Dendritic cell treated with granulocyte-macrophage colony-stimulating factor and Interleukin-4, amounts not matched to agents 40 ng/mL and 50 ng/mL, for 4 days (primary cell): ENCODE measurements around the gene ZNRF1.

Experiments
- H3K27ac Mint-ChIP-seq: one replicate; pipeline ENCODE4 v1.8.0; 2022; ENCODE audit warnings: mild to moderate bottlenecking, mixed read lengths
- H3K27me3 Mint-ChIP-seq: one replicate; pipeline ENCODE4 v1.8.0; 2022; ENCODE audit warnings: mild to moderate bottlenecking, mixed read lengths
- H3K36me3 Mint-ChIP-seq: one replicate; pipeline ENCODE4 v1.8.0; 2022; ENCODE audit warnings: low read depth, mixed read lengths
- H3K4me1 Mint-ChIP-seq: one replicate; pipeline ENCODE4 v1.8.0; 2022; ENCODE audit warnings: low read depth, mixed read lengths
- H3K4me3 Mint-ChIP-seq: one replicate; pipeline ENCODE4 v1.8.0; 2022; ENCODE audit warnings: mild to moderate bottlenecking, moderate library complexity, mixed read lengths
- H3K9me3 Mint-ChIP-seq: one replicate; pipeline ENCODE4 v1.8.0; 2022; ENCODE audit warnings: mixed read lengths
- intact Hi-C: fragments of 100-400 bp; cut with micrococcal nuclease; formaldehyde crosslinking; loops from one replicate; pipeline ENCODE4 v1.15.0; 2022

ZNRF1 gene

DNA sequence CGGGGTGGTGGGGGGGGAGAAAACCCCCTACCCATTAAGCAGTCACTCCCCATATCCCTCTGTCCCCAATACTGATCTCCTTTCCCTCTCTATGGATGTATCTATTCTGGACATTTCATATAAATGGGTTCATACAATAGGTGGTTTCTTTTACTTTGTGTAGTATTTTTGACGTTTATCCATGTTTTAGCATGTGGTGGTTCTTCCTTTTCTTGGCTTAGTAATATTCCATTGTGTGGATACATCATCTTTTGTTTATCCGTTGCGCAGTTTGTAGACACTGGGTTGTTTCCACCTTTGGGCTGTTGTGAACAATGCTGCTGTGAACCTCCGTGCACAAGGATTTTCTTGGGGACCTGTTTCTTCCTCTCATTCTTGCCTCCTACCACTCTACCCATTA, 105.2 kb downstream of the ZNRF1 start:
- Mint-ChIP-seq H3K36me3 (peaks cover 18% of the 10 kb centered on the region), H3K9me3 (no peaks in the 10 kb centered on the region), H3K27me3 (no peaks in the 10 kb centered on the region), H3K4me1 (peaks cover 69% of the 10 kb centered on the region), H3K27ac (peak overlapping the region; percentile 97), H3K4me3 (no peak overlapping the region)
- intact Hi-C loops: no loop called here

- H3K4me1 Mint-ChIP-seq: peaks cover 69% of the 10 kb centered on the region
- H3K36me3 Mint-ChIP-seq: peaks cover 18% of the 10 kb centered on the region
- H3K9me3 Mint-ChIP-seq: no peaks in the 10 kb centered on the region
- no peak overlapping the region for H3K4me3 Mint-ChIP-seq
- no peaks in the 10 kb centered on the region for H3K27me3 Mint-ChIP-seq
- intact Hi-C loops: no loop called here
- peak overlapping the region; percentile 97 for H3K27ac Mint-ChIP-seq
Observed at GRCh38 chr16:75104836-75105235, 106.0 kb downstream of the ZNRF1 start.

- no peaks in the 10 kb centered on the region for H3K9me3 Mint-ChIP-seq
- no peak overlapping the region for H3K4me3 Mint-ChIP-seq
- peaks cover 18% of the 10 kb centered on the region for H3K36me3 Mint-ChIP-seq
- no peaks in the 10 kb centered on the region for H3K27me3 Mint-ChIP-seq
- intact Hi-C loops: no loop called here
- H3K27ac Mint-ChIP-seq: peak overlapping the region; percentile 97
- H3K4me1 Mint-ChIP-seq: peaks cover 69% of the 10 kb centered on the region
Observed at GRCh38 chr16:75105306-75106061, 106.7 kb downstream of the ZNRF1 start.

GRCh38 chr16:75106351-75107274, 107.8 kb downstream of the ZNRF1 start:
- peaks cover 18% of the 10 kb centered on the region for H3K36me3 Mint-ChIP-seq
- no peak overlapping the region for H3K4me3 Mint-ChIP-seq
- intact Hi-C loops: no loop called here
- peaks cover 79% of the 10 kb centered on the region for H3K4me1 Mint-ChIP-seq
- no peaks in the 10 kb centered on the region for H3K9me3 Mint-ChIP-seq
- peaks cover 4% of the 10 kb centered on the region for H3K27me3 Mint-ChIP-seq
- H3K27ac Mint-ChIP-seq: peak overlapping the region; percentile 97

- Mint-ChIP-seq H3K4me1 (peaks cover 88% of the 10 kb centered on the region), H3K4me3 (no peak overlapping the region), H3K27ac (peak overlapping the region; percentile 97), H3K27me3 (peaks cover 12% of the 10 kb centered on the region), H3K36me3 (peaks cover 21% of the 10 kb centered on the region), H3K9me3 (no peaks in the 10 kb centered on the region)
- intact Hi-C loops: no loop called here
Observed at GRCh38 chr16:75107505-75107904, 108.7 kb downstream of the ZNRF1 start.

GRCh38 chr16:75108792-75109731, 110.2 kb downstream of the ZNRF1 start:
- H3K36me3 Mint-ChIP-seq: peaks cover 35% of the 10 kb centered on the region
- H3K27me3 Mint-ChIP-seq: peaks cover 27% of the 10 kb centered on the region
- H3K4me1 Mint-ChIP-seq: peaks cover 93% of the 10 kb centered on the region
- H3K27ac Mint-ChIP-seq: peak overlapping the region; percentile 80
- H3K4me3 Mint-ChIP-seq: peak overlapping the region; percentile 35
- H3K9me3 Mint-ChIP-seq: no peaks in the 10 kb centered on the region
- intact Hi-C loops: no loop called here

DNA sequence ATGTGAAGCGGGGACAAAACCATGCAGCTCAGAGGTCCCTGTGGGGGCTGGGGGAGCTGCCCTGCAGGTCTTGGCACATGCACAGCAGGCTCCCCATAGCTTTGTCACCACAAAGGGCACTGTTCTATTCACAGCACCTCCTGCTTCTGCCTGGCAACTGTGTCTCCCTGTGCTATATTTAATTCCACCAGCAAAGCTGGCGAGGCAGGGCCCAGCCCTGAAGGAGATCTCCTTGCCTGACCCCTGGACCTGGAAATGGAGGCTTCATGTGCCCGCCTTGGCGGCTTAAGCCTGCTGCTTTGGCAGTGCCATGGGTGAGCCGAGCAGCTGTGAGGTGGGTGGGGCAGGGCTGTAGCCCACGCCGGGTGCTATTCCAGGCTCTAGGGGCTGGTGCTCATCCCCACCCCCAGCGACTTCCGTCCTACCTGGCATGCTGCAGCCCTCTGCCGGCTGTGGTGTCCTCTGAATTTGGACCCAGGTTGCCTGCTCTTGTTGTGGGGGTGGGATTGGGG, 111.0 kb downstream of the ZNRF1 start:
- peak overlapping the region; percentile 80 for H3K27ac Mint-ChIP-seq
- H3K27me3 Mint-ChIP-seq: peaks cover 32% of the 10 kb centered on the region
- intact Hi-C loops: loop anchor here (5.0 kb wide), 1 partner anchor 297 kb away; no protein-coding TSS in a partner anchor
- no peaks in the 10 kb centered on the region for H3K9me3 Mint-ChIP-seq
- H3K4me3 Mint-ChIP-seq: no peak overlapping the region
- peaks cover 86% of the 10 kb centered on the region for H3K4me1 Mint-ChIP-seq
- H3K36me3 Mint-ChIP-seq: peaks cover 39% of the 10 kb centered on the region

DNA sequence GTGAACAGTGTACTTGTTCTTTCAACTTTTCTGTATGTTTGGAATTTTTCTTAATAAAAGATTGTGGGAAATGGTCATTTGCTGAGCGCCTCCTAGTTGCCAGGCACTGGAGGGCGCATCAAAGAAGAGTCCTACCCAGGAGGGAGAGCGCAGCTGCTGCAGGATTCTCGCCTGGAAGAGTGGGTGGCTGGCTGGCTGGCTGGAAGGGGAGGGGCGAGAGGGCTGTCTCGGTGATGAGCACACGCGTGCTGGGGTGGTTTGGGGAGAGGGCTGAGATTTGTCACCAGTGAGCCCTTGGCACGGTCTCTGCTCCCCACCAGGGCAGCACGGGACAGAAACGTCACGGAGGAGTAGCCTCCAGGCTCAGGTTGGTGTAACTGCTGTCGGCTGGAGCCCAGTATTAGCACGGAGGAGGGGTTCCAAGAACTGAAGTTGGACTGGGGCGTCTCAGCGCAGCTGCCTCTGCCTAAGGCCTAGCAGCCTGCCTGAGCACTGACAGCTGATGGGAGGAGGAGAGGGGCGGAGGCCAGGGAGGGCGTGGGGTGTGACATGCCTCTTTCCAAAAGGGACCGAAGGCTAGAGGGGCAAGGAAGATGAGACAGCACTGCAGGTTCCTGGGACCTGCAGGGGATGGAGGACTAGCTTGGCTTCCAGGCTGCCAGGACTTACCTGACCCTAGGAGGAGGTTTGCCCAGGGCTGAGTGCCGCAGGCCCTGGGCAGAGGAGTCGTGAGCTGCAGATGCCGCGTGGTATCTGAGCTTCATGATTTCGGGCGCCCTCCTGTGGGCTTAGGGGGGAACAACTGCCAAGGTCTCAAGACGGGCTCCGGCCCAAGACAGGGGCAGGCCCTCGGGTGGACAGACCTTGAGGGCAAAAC, 112.1 kb downstream of the ZNRF1 start:
- Mint-ChIP-seq H3K4me3 (peak overlapping the region; percentile 28), H3K27ac (peak overlapping the region; percentile 80), H3K9me3 (no peaks in the 10 kb centered on the region), H3K4me1 (peaks cover 78% of the 10 kb centered on the region), H3K27me3 (peaks cover 32% of the 10 kb centered on the region), H3K36me3 (peaks cover 40% of the 10 kb centered on the region)
- intact Hi-C loops: loop anchor here (1.0 to 5.0 kb wide), 2 partner anchors 113 to 299 kb away; no protein-coding TSS in a partner anchor

GRCh38 chr16:75111514-75111940, 112.7 kb downstream of the ZNRF1 start:
- no peak overlapping the region for H3K4me3 Mint-ChIP-seq

GRCh38 chr16:75111961-75112733, 113.3 kb downstream of the ZNRF1 start:
- Mint-ChIP-seq H3K27ac (peak overlapping the region; percentile 80), H3K36me3 (peaks cover 37% of the 10 kb centered on the region), H3K9me3 (no peaks in the 10 kb centered on the region), H3K4me1 (peaks cover 76% of the 10 kb centered on the region), H3K4me3 (peak overlapping the region; percentile 62), H3K27me3 (peaks cover 33% of the 10 kb centered on the region)
- intact Hi-C loops: loop anchor here (1.0 to 5.0 kb wide), 2 partner anchors 114 to 300 kb away; no protein-coding TSS in a partner anchor

More at GRCh38 chr16:75111514-75111940, 112.7 kb downstream of the ZNRF1 start:
- no peaks in the 10 kb centered on the region for H3K9me3 Mint-ChIP-seq
- peaks cover 78% of the 10 kb centered on the region for H3K4me1 Mint-ChIP-seq
- intact Hi-C loops: loop anchor here (1.0 to 5.0 kb wide), 2 partner anchors 113 to 299 kb away; no protein-coding TSS in a partner anchor
- H3K36me3 Mint-ChIP-seq: peaks cover 40% of the 10 kb centered on the region
- peak overlapping the region; percentile 80 for H3K27ac Mint-ChIP-seq
- H3K27me3 Mint-ChIP-seq: peaks cover 32% of the 10 kb centered on the region

DNA sequence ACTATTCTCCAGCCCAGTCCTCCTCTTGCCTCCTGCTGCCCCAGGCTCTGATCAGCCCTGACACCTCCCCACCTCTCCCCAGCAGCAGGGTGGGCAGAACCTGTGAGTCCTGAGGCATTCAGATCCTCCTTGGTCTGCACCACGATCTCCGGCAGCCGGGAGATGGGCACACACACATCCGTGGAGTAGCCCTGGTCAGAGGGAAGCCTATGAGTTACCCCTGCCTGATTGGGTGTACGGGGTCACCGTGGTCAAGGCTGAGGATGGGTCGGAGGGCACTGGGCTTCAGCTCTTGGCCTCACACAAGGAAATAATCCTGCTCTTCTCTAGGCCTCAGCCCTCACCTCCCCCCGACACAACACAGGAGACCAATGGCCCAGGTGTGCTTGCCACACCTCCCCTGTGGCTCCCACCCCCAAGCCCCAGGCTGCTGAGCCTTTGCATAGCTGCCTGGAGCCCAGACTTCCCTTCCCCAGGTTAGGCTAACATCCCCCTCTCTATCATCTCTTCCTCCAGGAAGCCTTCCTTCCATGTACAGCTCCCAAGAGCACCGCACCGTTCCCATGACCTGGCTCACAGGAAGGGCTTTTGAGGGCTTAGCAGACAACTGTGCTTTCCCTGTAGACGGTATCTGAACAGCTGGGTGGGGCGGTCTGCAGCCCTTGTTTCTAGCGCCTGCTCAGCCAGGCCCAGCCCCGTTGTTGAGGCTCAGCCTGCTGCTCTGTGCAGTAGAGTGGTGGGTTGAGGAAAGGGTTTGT, 114.1 kb downstream of the ZNRF1 start:
- Mint-ChIP-seq H3K27ac (peak overlapping the region; percentile 8), H3K36me3 (peaks cover 33% of the 10 kb centered on the region), H3K27me3 (peaks cover 34% of the 10 kb centered on the region), H3K9me3 (no peaks in the 10 kb centered on the region), H3K4me1 (peaks cover 68% of the 10 kb centered on the region), H3K4me3 (peak overlapping the region; percentile 62)
- intact Hi-C loops: loop anchor here (5.0 kb wide), 1 partner anchor 301 kb away; no protein-coding TSS in a partner anchor
